DOHH2 (cell line): ENCODE data around the gene ZBTB24.

ENCODE experiments used
- H3F3A ChIP-seq: fragments of 200-600 bp; sonication (generic), shearing (Covaris generic); 2 replicates; pipeline ENCODE4 v1.6.0; 2016; ENCODE audit warnings: antibody characterized with exemption, mild to moderate bottlenecking; ENCODE audit not compliant: control insufficient read depth, insufficient read depth
- H3K27ac ChIP-seq: fragments of 200-600 bp; sonication (generic); 2 replicates; pipeline ENCODE4 v1.5.1; 2014; ENCODE audit warnings: low read depth, mild to moderate bottlenecking, low read length, moderate library complexity
- H3K27me3 ChIP-seq: fragments of 200-600 bp; sonication (generic); 2 replicates; pipeline ENCODE4 v1.6.1; 2014; ENCODE audit warnings: mild to moderate bottlenecking, low read length, mixed read lengths; ENCODE audit not compliant: control insufficient read depth
- H3K36me3 ChIP-seq: fragments of 200-600 bp; sonication (generic); 2 replicates; pipeline ENCODE4 v1.6.1; 2014; ENCODE audit warnings: mild to moderate bottlenecking, low read length, moderate library complexity, mixed read lengths; ENCODE audit not compliant: control insufficient read depth
- H3K4me1 ChIP-seq: fragments of 200-600 bp; sonication (generic); 2 replicates; pipeline ENCODE4 v1.6.1; 2014; ENCODE audit warnings: mild to moderate bottlenecking, low read length, mixed read lengths; ENCODE audit not compliant: control insufficient read depth
- H3K4me2 ChIP-seq: fragments of 200-600 bp; sonication (generic); 2 replicates; pipeline ENCODE4 v1.6.0; 2014; ENCODE audit warnings: mild to moderate bottlenecking, low read length, moderate library complexity
- H3K4me3 ChIP-seq: fragments of 200-600 bp; sonication (generic); 2 replicates; pipeline ENCODE4 v1.5.1; 2014; ENCODE audit warnings: mild to moderate bottlenecking, low read length, mixed read lengths
- H3K79me2 ChIP-seq: fragments of 200-600 bp; sonication (generic); 2 replicates; pipeline ENCODE4 v1.6.1; 2014; ENCODE audit warnings: mild to moderate bottlenecking, low read length, mixed read lengths; ENCODE audit not compliant: control insufficient read depth
- H3K9me2 ChIP-seq: fragments of 200-600 bp; sonication (generic); replicated peaks from 2 replicates; pipeline ENCODE4 v1.6.1; 2014; ENCODE audit warnings: mild to moderate bottlenecking, low read length, mixed read lengths; ENCODE audit not compliant: control insufficient read depth
- H3K9me3 ChIP-seq: fragments of 200-600 bp; sonication (generic); 2 replicates; pipeline ENCODE4 v1.6.1; 2014; ENCODE audit warnings: antibody characterized with exemption, low read length, mixed read lengths; ENCODE audit not compliant: control insufficient read depth, insufficient read depth
- H4K20me1 ChIP-seq: fragments of 200-600 bp; sonication (generic); 2 replicates; pipeline ENCODE4 v1.6.0; 2014; ENCODE audit warnings: low read depth, mild to moderate bottlenecking, antibody characterized with exemption, low read length, moderate library complexity; ENCODE audit not compliant: control insufficient read depth, insufficient read depth
- CTCF ChIP-seq: fragments of 200-600 bp; sonication (generic); IDR thresholded peaks from one replicate; pipeline ENCODE4 v1.5.1; 2014; ENCODE audit warnings: antibody characterized with exemption, mild to moderate bottlenecking, low read depth, low read length; ENCODE audit not compliant: poor library complexity, severe bottlenecking
- EZH2phosphoT487 ChIP-seq: fragments of 200-600 bp; sonication (generic); IDR thresholded peaks from 2 replicates; pipeline ENCODE4 v1.6.1; 2017; ENCODE audit warnings: borderline replicate concordance, mild to moderate bottlenecking, antibody characterized with exemption, low read length, moderate library complexity, mixed read lengths

The ZBTB24 gene

GRCh38 chr6:109443425-109443950, 39.5 kb downstream of the ZBTB24 start:
- no peak overlapping the region for H3K4me2 ChIP-seq
- H3K9me3 ChIP-seq, result no peaks in the 10 kb centered on the region
- peaks cover 18% of the 10 kb centered on the region for H3K79me2 ChIP-seq
- no peaks in the 10 kb centered on the region for H3K9me2 ChIP-seq
- no peak overlapping the region for H3K4me3 ChIP-seq
- peaks cover 61% of the 10 kb centered on the region for H3K36me3 ChIP-seq
- no peaks in the 10 kb centered on the region for H3F3A ChIP-seq
- peaks cover 27% of the 10 kb centered on the region for H3K4me1 ChIP-seq
- no peaks in the 10 kb centered on the region for H3K27me3 ChIP-seq
- no peak overlapping the region for H3K27ac ChIP-seq
- TF ChIP-seq CTCF (no peak), EZH2phosphoT487 (no peak)
- H4K20me1 ChIP-seq, result peaks cover 3% of the 10 kb centered on the region

- Histone ChIP-seq H3K4me2 (peak overlapping the region; percentile 97), H3K9me2 (no peaks in the 10 kb centered on the region), H3K4me3 (peak overlapping the region; percentile 94), H3K27ac (no peak overlapping the region), H3F3A (no peaks in the 10 kb centered on the region), H3K9me3 (no peaks in the 10 kb centered on the region), H3K27me3 (no peaks in the 10 kb centered on the region), H4K20me1 (peaks cover 3% of the 10 kb centered on the region), H3K79me2 (peaks cover 18% of the 10 kb centered on the region), H3K36me3 (peaks cover 58% of the 10 kb centered on the region), H3K4me1 (peaks cover 20% of the 10 kb centered on the region)
- no peak for TF ChIP-seq CTCF
- TF ChIP-seq EZH2phosphoT487, result no peak
Observed at GRCh38 chr6:109442393-109442924, 40.6 kb downstream of the ZBTB24 start.

GRCh38 chr6:109441069-109441816, 41.8 kb downstream of the ZBTB24 start:
- Histone ChIP-seq H3K36me3 (peaks cover 51% of the 10 kb centered on the region), H3K27me3 (no peaks in the 10 kb centered on the region), H3K4me2 (peak overlapping the region; percentile 97), H3K4me3 (peak overlapping the region; percentile 94), H3K9me3 (no peaks in the 10 kb centered on the region), H3K9me2 (no peaks in the 10 kb centered on the region), H3K4me1 (peaks cover 20% of the 10 kb centered on the region), H4K20me1 (peaks cover 3% of the 10 kb centered on the region), H3K79me2 (peaks cover 18% of the 10 kb centered on the region), H3F3A (no peaks in the 10 kb centered on the region), H3K27ac (peak overlapping the region; percentile 63)
- TF ChIP-seq EZH2phosphoT487 (no peak), CTCF (no peak)
